Activated CD8-positive, alpha-beta memory T cell treated with anti-CD3 and anti-CD28 coated beads, Interleukin-2, amount 10 ng/mL, durations not matched to agents 7 days and 5 days (primary cell): ENCODE measurements around the gene PRR15L. TPM values are rescaled to one million over a fixed set of nuclear protein-coding genes. Genes with fewer than 3 reads are reported as not detected.

Experiments
- ATAC-seq: fragments of 150-1000 bp; cut with Tn5 transposase; one replicate; pipeline ENCODE4 v1.10.0; 2021; ENCODE audit warnings: moderate library complexity
- CTCF ChIA-PET: fragments of 350-600 bp; sonication (Branson Sonifier 250); formaldehyde crosslinking; loops from one replicate; lab custom pipeline; 2021; ENCODE audit warnings: antibody characterized with exemption; lab: Charles Lee
- DNase-seq: peaks from one replicate; pipeline ENCODE4 v3.0.0-alpha.2; 2020
- H3K27ac Mint-ChIP-seq: one replicate; pipeline ENCODE4 v1.8.0; 2021; ENCODE audit warnings: mild to moderate bottlenecking, mixed read lengths
- H3K27me3 Mint-ChIP-seq: one replicate; pipeline ENCODE4 v1.8.0; 2021; ENCODE audit warnings: mixed read lengths
- H3K36me3 Mint-ChIP-seq: one replicate; pipeline ENCODE4 v1.8.0; 2021; ENCODE audit warnings: mild to moderate bottlenecking, mixed read lengths
- H3K4me1 Mint-ChIP-seq: one replicate; pipeline ENCODE4 v1.8.0; 2021; ENCODE audit warnings: mixed read lengths
- H3K4me3 Mint-ChIP-seq: one replicate; pipeline ENCODE4 v1.8.0; 2021; ENCODE audit warnings: mild to moderate bottlenecking, moderate library complexity, mixed read lengths
- H3K9me3 Mint-ChIP-seq: one replicate; pipeline ENCODE4 v1.8.0; 2022; ENCODE audit warnings: low read depth, mixed read lengths
- total RNA-seq, 2 experiments: library from RNA; stranded (reverse); gene quantifications; one replicate each; pipeline ENCODE4 v1.2.3, GENCODE V29; 2021

PRR15L gene
- total RNA-seq, 2 experiments from 2014 or later = not detected

- peaks cover 33% of the 10 kb centered on the region for H3K4me1 Mint-ChIP-seq
- DNase-seq = no peak
- H3K36me3 Mint-ChIP-seq = peaks cover 20% of the 10 kb centered on the region
- H3K9me3 Mint-ChIP-seq = no peaks in the 10 kb centered on the region
- CTCF ChIA-PET = interaction anchor here (0.8 to 18.6 kb wide), 25 partner anchors 7 to 626 kb away, joined by 3 to 383 read pairs (median 6); partner anchors contain the start of genes CDK5RAP3, EFCAB13, NFE2L1 and PNPO
- no peak overlapping the region for H3K4me3 Mint-ChIP-seq
- no peak for ATAC-seq
- H3K27ac Mint-ChIP-seq = peak overlapping the region; percentile 78
- H3K27me3 Mint-ChIP-seq = no peaks in the 10 kb centered on the region
Measured at GRCh38 chr17:47949946-47950345, 7.7 kb downstream of the PRR15L start.

DNA sequence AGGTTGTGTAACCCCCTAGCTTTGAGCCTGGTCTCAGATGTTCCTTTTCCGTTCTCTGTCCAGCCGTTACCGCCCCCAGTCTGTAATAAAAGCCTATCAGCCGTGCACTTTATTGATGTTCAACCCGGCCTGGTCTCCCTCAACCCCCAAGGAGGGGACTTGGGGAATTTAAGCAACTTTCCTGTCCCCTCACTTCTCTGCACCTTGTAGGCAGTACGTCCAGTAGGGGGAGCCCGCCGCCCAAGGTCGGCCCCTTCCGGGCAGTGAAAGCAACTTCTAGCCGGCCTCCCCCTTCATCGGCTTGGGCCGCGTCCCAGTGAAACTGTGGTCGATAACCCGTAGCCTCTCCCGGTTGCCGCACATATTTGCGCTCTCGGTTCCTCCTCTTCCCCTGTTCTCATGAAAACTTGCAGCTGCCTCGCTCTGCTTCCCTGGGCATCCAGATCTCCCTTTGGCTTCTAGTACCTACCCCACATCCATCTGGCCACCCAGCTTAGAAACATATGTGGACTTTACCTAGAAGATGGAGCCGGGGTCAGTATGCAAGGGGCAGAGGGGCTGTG is 8.4 kb downstream of the PRR15L start:
- peak; percentile 90 for DNase-seq
- peak; percentile 80 for ATAC-seq
- H3K36me3 Mint-ChIP-seq = peaks cover 24% of the 10 kb centered on the region
- no peaks in the 10 kb centered on the region for H3K9me3 Mint-ChIP-seq
- H3K27me3 Mint-ChIP-seq = no peaks in the 10 kb centered on the region
- CTCF ChIA-PET = interaction anchor here (0.6 to 18.6 kb wide), 31 partner anchors 8 to 938 kb away, joined by 3 to 383 read pairs (median 4); partner anchors contain the start of genes CDK5RAP3, EFCAB13, LRRC46 and MRPL10
- peaks cover 40% of the 10 kb centered on the region for H3K4me1 Mint-ChIP-seq
- H3K27ac Mint-ChIP-seq = peak overlapping the region; percentile 78
- H3K4me3 Mint-ChIP-seq = peak overlapping the region; percentile 55

DNA sequence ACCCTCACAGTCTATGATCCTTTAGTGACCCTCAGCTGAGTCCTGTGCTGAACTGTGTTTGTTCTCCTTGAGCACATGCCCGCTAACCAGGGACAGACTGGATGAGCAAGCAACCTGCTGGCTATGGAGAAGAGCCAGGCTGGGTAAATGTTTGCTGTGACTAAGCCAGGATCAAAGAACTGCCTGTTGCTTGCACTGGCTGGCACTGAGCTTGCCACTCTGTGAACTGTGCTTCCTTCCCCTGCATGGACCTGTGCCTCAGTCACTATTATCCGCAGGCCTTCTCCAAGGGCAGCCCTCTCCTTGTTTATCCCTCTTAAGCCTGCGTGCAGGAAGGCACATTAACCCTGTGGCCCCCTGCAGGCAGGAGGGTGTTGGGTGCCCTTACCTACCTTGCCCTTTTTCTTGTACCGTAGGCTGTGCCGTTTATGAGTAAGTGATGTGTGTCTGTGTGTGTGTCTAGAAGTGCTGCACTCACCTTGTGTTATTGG is 8.9 kb downstream of the PRR15L start:
- peak overlapping the region; percentile 78 for H3K27ac Mint-ChIP-seq
- no peak for DNase-seq
- H3K36me3 Mint-ChIP-seq = peaks cover 25% of the 10 kb centered on the region
- ATAC-seq = peak; percentile 18
- no peak overlapping the region for H3K4me3 Mint-ChIP-seq
- H3K27me3 Mint-ChIP-seq = no peaks in the 10 kb centered on the region
- peaks cover 44% of the 10 kb centered on the region for H3K4me1 Mint-ChIP-seq
- H3K9me3 Mint-ChIP-seq = no peaks in the 10 kb centered on the region
- CTCF ChIA-PET = interaction anchor here (0.6 to 18.6 kb wide), 31 partner anchors 8 to 939 kb away, joined by 3 to 383 read pairs (median 4); partner anchors contain the start of genes CDK5RAP3, EFCAB13, LRRC46 and MRPL10

GRCh38 chr17:47946929-47947397 is 10.7 kb downstream of the PRR15L start:
- CTCF ChIA-PET = interaction anchor here (0.6 to 18.6 kb wide), 28 partner anchors 9 to 296 kb away, joined by 3 to 383 read pairs (median 4); partner anchors contain the start of genes CDK5RAP3, PRR15L, SCRN2 and SNX11
- Mint-ChIP-seq H3K4me3 (no peak overlapping the region), H3K9me3 (no peaks in the 10 kb centered on the region), H3K36me3 (peaks cover 28% of the 10 kb centered on the region), H3K4me1 (peaks cover 60% of the 10 kb centered on the region), H3K27ac (peak overlapping the region; percentile 65), H3K27me3 (no peaks in the 10 kb centered on the region)
- DNase-seq (peak; percentile 90), ATAC-seq (peak; percentile 84)

GRCh38 chr17:47946516-47946915 is 11.2 kb downstream of the PRR15L start:
- peak overlapping the region; percentile 65 for H3K27ac Mint-ChIP-seq
- no peak for ATAC-seq
- H3K27me3 Mint-ChIP-seq = no peaks in the 10 kb centered on the region
- no peak overlapping the region for H3K4me3 Mint-ChIP-seq
- CTCF ChIA-PET = interaction anchor here (0.7 to 18.6 kb wide), 26 partner anchors 9 to 296 kb away, joined by 3 to 383 read pairs (median 4); partner anchors contain the start of genes CDK5RAP3, PRR15L, SCRN2 and SNX11
- peaks cover 61% of the 10 kb centered on the region for H3K4me1 Mint-ChIP-seq
- no peak for DNase-seq
- H3K36me3 Mint-ChIP-seq = peaks cover 28% of the 10 kb centered on the region
- no peaks in the 10 kb centered on the region for H3K9me3 Mint-ChIP-seq

DNA sequence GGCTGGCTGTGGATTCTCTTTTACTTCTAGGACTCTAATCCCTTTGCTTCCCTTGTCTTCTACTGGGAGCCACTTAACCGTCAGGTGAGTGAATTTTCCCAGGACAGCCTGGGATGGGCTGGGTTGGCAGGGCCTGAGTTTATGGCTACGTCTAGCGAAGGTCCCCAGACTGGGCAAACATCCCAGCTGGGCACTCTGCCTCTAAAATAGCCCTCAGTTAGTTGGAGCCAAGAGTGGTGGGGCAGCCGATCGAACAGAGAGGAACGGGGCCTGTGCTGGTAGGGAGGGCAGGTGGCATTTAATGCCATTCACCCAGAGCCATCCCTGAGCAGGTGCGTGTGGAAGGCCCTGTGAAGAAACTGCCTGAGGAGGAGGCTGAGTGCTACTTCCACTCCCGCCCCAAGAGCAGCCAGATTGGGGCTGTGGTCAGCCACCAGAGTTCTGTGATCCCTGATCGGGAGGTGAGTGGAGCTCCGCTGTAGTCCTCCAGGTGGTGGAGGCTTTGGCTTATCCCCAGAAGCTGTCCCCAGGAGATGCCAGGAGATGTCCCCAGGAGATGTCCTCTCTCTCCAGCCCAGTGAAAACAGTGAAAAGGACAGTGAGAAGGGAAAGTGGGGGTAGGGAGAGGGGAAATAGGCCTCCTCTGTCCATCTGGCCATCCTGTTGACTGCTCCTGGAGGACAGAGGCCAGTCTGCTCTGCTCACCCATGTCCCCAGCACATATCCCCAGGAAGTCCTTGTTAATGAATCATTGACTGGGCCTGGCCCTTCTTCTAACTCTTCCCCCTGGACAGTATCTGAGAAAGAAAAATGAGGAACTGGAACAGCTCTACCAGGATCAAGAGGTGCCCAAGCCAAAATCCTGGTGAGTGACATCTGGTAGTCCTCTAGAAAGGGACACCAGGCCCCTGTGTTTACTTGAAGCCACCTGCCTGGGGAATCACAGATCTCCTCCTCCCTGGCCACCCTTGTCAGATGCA is 11.9 kb downstream of the PRR15L start:
- no peak for DNase-seq
- peaks cover 67% of the 10 kb centered on the region for H3K4me1 Mint-ChIP-seq
- H3K27me3 Mint-ChIP-seq = no peaks in the 10 kb centered on the region
- CTCF ChIA-PET = interaction anchor here (0.8 to 18.6 kb wide), 18 partner anchors 9 to 161 kb away, joined by 3 to 383 read pairs (median 6); partner anchors contain the start of genes CDK5RAP3, PRR15L, SCRN2 and SNX11
- H3K36me3 Mint-ChIP-seq = peaks cover 31% of the 10 kb centered on the region
- no peak for ATAC-seq
- peak overlapping the region; percentile 73 for H3K27ac Mint-ChIP-seq
- no peaks in the 10 kb centered on the region for H3K9me3 Mint-ChIP-seq
- H3K4me3 Mint-ChIP-seq = no peak overlapping the region

DNA sequence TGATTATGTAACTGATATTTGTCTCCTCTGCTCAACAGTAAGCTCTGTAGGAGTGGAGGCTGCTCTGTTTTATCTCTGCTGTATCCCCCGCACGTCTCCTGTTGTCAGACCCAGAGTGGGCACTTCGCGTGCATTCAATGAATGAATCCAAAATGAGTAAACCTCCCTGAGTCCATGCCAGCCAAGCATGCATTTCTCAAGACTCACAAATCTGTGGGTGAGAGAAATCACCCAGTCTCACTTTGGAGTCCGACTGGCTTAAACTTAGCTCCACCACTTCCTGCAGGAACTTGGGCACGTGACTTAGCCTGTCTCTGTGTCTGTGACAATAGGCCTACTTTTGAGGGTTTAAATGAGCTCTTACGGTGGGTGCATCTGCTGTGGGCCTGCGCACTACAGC is 12.6 kb downstream of the PRR15L start:
- no peaks in the 10 kb centered on the region for H3K27me3 Mint-ChIP-seq
- CTCF ChIA-PET = interaction anchor here (0.8 to 18.6 kb wide), 10 partner anchors 8 to 103 kb away, joined by 3 to 383 read pairs (median 6); partner anchors contain the start of gene CDK5RAP3
- DNase-seq (peak; percentile 70), ATAC-seq (no peak)
- H3K4me1 Mint-ChIP-seq = peaks cover 71% of the 10 kb centered on the region
- H3K36me3 Mint-ChIP-seq = peaks cover 31% of the 10 kb centered on the region
- H3K4me3 Mint-ChIP-seq = no peak overlapping the region
- no peaks in the 10 kb centered on the region for H3K9me3 Mint-ChIP-seq
- peak overlapping the region; percentile 73 for H3K27ac Mint-ChIP-seq

- Mint-ChIP-seq H3K9me3 (no peaks in the 10 kb centered on the region), H3K27ac (peak overlapping the region; percentile 92), H3K4me3 (peak overlapping the region; percentile 88), H3K4me1 (peaks cover 62% of the 10 kb centered on the region), H3K36me3 (peaks cover 24% of the 10 kb centered on the region), H3K27me3 (no peaks in the 10 kb centered on the region)
- CTCF ChIA-PET = interaction anchor here (1.2 to 18.6 kb wide), 8 partner anchors 7 to 112 kb away, joined by 3 to 383 read pairs (median 8); partner anchors contain the start of genes CDK5RAP3, MRPL10 and SCRN2
- DNase-seq = no peak
- no peak for ATAC-seq
Measured at GRCh38 chr17:47942568-47942967, 15.1 kb downstream of the PRR15L start.

DNA sequence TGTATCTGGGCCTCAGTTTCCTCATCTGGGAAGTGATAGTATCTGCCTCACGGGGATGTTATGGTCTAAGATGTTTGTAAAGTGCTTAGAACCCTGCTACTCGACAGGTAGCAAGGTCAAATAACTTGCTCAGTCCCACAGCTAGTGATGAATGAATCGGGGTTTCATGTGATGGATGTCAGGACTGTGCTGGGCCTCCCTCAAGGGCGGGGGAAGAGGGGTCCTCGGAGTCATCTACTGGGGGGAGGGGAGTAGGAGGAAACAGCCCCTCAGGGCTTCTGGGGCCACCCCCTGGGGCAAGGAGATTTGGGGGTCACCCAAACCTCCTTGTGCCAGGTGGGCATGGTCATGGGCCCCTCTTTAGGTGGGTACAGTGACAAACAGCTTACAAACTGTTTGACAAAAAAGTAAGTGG is 15.6 kb downstream of the PRR15L start:
- Mint-ChIP-seq H3K9me3 (no peaks in the 10 kb centered on the region), H3K36me3 (peaks cover 23% of the 10 kb centered on the region)

DNA sequence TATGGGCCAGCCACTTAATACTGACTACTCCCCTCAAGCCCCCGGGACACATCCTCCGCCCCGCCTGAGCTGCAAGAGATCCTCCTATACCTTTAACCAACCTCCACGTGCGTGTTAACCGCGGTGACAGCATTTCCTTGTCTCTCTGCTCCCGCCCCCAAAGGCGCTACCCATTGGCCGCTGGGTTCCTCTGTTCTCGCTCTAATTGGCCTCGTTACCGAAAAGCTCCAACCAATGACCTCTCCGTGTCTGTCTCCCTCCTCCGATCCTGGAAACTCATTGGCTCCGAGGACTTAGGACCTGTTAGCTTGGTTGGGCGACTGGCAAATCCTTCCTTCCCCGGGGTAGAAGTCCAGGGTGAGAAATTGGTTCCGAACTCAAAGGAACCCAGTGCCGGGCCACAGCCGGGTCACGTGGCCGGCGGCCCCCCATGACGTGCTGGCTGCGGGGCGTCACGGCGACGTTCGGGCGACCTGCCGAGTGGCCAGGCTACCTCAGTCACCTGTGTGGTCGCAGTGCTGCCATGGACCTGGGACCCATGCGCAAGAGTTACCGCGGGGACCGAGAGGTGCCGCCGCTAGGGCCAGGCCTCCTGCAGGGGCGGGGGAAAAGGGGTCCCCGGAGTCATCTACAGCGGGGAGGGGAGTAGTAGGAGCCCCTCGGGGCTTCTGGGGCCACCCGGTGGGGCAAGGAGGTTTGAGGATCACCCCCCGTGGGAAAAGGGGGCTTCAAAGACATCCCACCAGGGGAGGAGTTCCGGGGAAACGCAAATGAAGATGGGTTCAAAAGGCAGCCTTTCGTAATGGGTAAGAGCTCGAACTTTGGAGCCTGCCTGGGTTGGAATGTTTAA is 16.2 kb downstream of the PRR15L start, which contains the start of gene PNPO:
Gene PNPO (plus strand): TSS at position 326 of the 850 bp plus-strand sequence. CDS start 105 bp downstream, at position 431.
- ATAC-seq = peak; percentile 99
- H3K4me1 Mint-ChIP-seq = peaks cover 59% of the 10 kb centered on the region
- peaks cover 21% of the 10 kb centered on the region for H3K36me3 Mint-ChIP-seq
- peak; percentile 99 for DNase-seq
- peak within 1 kb of the TSS; percentile 88 for H3K4me3 Mint-ChIP-seq
- H3K27me3 Mint-ChIP-seq = no peaks in the 10 kb centered on the region
- no peaks in the 10 kb centered on the region for H3K9me3 Mint-ChIP-seq
- CTCF ChIA-PET = interaction anchor here (0.8 to 18.6 kb wide), 15 partner anchors 8 to 111 kb away, joined by 3 to 383 read pairs (median 5); partner anchors contain the start of genes CDK5RAP3, MRPL10 and SCRN2
- H3K27ac Mint-ChIP-seq = peak within 1 kb of the TSS; percentile 92

More for the DNA sequence above, 15.6 kb downstream of the PRR15L start:
- peak overlapping the region; percentile 88 for H3K4me3 Mint-ChIP-seq
- H3K27me3 Mint-ChIP-seq = no peaks in the 10 kb centered on the region
- CTCF ChIA-PET = interaction anchor here (0.8 to 18.6 kb wide), 11 partner anchors 8 to 111 kb away, joined by 3 to 383 read pairs (median 5); partner anchors contain the start of genes CDK5RAP3, MRPL10 and SCRN2
- DNase-seq (peak; percentile 46), ATAC-seq (no peak)
- H3K4me1 Mint-ChIP-seq = peaks cover 61% of the 10 kb centered on the region
- peak overlapping the region; percentile 92 for H3K27ac Mint-ChIP-seq

GRCh38 chr17:47937941-47938340 is 19.7 kb downstream of the PRR15L start:
- ATAC-seq = no peak
- H3K27ac Mint-ChIP-seq = peak overlapping the region; percentile 34

More at GRCh38 chr17:47937941-47938340, 19.7 kb downstream of the PRR15L start:
- Mint-ChIP-seq H3K36me3 (peaks cover 4% of the 10 kb centered on the region), H3K9me3 (no peaks in the 10 kb centered on the region), H3K4me3 (no peak overlapping the region), H3K27me3 (no peaks in the 10 kb centered on the region), H3K4me1 (peaks cover 29% of the 10 kb centered on the region)
- no peak for DNase-seq
- CTCF ChIA-PET = interaction anchor here (1.0 to 3.6 kb wide), 5 partner anchors 8 to 88 kb away, joined by 3 to 23 read pairs (median 4); partner anchors contain the start of gene CDK5RAP3
